HUES48 (cell line): ENCODE results near the gene C1S.

Experiments
- H3K27ac ChIP-seq: one replicate; pipeline ENCODE4 v1.7.0; 2013; ENCODE audit warnings: low read depth, low read length, inconsistent platforms
- H3K27me3 ChIP-seq: 2 replicates; pipeline ENCODE4 v1.6.1; 2013; ENCODE audit warnings: mild to moderate bottlenecking, low read length; ENCODE audit not compliant: control insufficient read depth, insufficient read depth
- H3K36me3 ChIP-seq: 2 replicates; pipeline ENCODE4 v1.6.1; 2013; ENCODE audit warnings: low read length; ENCODE audit not compliant: control insufficient read depth, insufficient read depth
- H3K4me1 ChIP-seq: 2 replicates; pipeline ENCODE4 v1.6.1; 2013; ENCODE audit warnings: mild to moderate bottlenecking, low read length; ENCODE audit not compliant: control insufficient read depth, insufficient read depth
- H3K4me3 ChIP-seq: 2 replicates; pipeline ENCODE4 v1.5.1; 2013; ENCODE audit warnings: mild to moderate bottlenecking, low read depth, low read length
- H3K9ac ChIP-seq: 2 replicates; pipeline ENCODE4 v1.6.1; 2013; ENCODE audit warnings: mild to moderate bottlenecking, low read depth, low read length, moderate library complexity
- H3K9me3 ChIP-seq: 2 replicates; pipeline ENCODE4 v1.6.1; 2013; ENCODE audit warnings: low read length; ENCODE audit not compliant: control insufficient read depth, insufficient read depth

The C1S gene

GRCh38 chr12:7064516-7064915, 4.0 kb downstream of the C1S start:
- H3K4me1 ChIP-seq: peaks cover 9% of the 10 kb centered on the region

GRCh38 chr12:7065073-7065623, 4.6 kb downstream of the C1S start:
- Histone ChIP-seq H3K27me3 (no peaks in the 10 kb centered on the region), H3K27ac (no peak overlapping the region), H3K4me3 (no peak overlapping the region), H3K36me3 (no peaks in the 10 kb centered on the region), H3K4me1 (peaks cover 9% of the 10 kb centered on the region), H3K9ac (no peak overlapping the region), H3K9me3 (no peaks in the 10 kb centered on the region)

More at GRCh38 chr12:7064516-7064915, 4.0 kb downstream of the C1S start:
- Histone ChIP-seq H3K27me3 (no peaks in the 10 kb centered on the region), H3K36me3 (no peaks in the 10 kb centered on the region), H3K9me3 (no peaks in the 10 kb centered on the region), H3K9ac (no peak overlapping the region), H3K27ac (no peak overlapping the region), H3K4me3 (no peak overlapping the region)

GRCh38 chr12:7066596-7066995, 6.1 kb downstream of the C1S start:
- Histone ChIP-seq H3K9ac (no peak overlapping the region), H3K27ac (no peak overlapping the region), H3K27me3 (no peaks in the 10 kb centered on the region), H3K4me1 (no peaks in the 10 kb centered on the region), H3K36me3 (no peaks in the 10 kb centered on the region), H3K4me3 (no peak overlapping the region), H3K9me3 (no peaks in the 10 kb centered on the region)

- Histone ChIP-seq H3K27ac (no peak overlapping the region), H3K4me1 (no peaks in the 10 kb centered on the region), H3K27me3 (no peaks in the 10 kb centered on the region), H3K9ac (no peak overlapping the region), H3K9me3 (no peaks in the 10 kb centered on the region), H3K36me3 (no peaks in the 10 kb centered on the region), H3K4me3 (no peak overlapping the region)
These were observed 6.6 kb downstream of the C1S start for GRCh38 chr12:7067096-7067495.

GRCh38 chr12:7068240-7068993, 7.9 kb downstream of the C1S start:
- no peaks in the 10 kb centered on the region for H3K36me3 ChIP-seq
- H3K27ac ChIP-seq: no peak overlapping the region
- no peaks in the 10 kb centered on the region for H3K9me3 ChIP-seq
- no peak overlapping the region for H3K9ac ChIP-seq
- no peaks in the 10 kb centered on the region for H3K27me3 ChIP-seq
- no peak overlapping the region for H3K4me3 ChIP-seq
- H3K4me1 ChIP-seq: no peaks in the 10 kb centered on the region

DNA sequence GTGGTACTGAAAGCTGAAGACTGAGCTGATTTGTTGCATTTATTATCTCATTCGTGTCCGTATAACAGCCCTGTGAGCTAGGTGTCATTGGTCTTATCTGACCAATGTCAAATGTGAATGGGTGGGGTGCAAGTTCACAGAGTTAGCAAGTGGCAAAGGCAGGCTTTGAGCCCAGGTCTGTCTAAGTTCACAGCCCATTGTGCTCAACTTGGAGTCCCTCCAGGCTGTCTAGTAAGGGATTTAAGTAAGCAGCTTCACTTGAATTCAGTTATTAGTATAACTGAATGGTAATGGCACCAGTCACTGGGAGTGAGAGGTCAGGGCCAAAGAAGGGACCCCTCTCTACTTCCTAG, 8.5 kb downstream of the C1S start:
- Histone ChIP-seq H3K27me3 (no peaks in the 10 kb centered on the region), H3K36me3 (no peaks in the 10 kb centered on the region), H3K4me1 (no peaks in the 10 kb centered on the region), H3K9ac (no peak overlapping the region), H3K27ac (no peak overlapping the region), H3K4me3 (no peak overlapping the region), H3K9me3 (no peaks in the 10 kb centered on the region)

GRCh38 chr12:7069386-7069785, 8.9 kb downstream of the C1S start:
- H3K9me3 ChIP-seq: no peaks in the 10 kb centered on the region
- H3K36me3 ChIP-seq: no peaks in the 10 kb centered on the region
- H3K4me3 ChIP-seq: no peak overlapping the region
- H3K4me1 ChIP-seq: no peaks in the 10 kb centered on the region
- no peaks in the 10 kb centered on the region for H3K27me3 ChIP-seq
- no peak overlapping the region for H3K9ac ChIP-seq
- no peak overlapping the region for H3K27ac ChIP-seq

GRCh38 chr12:7072035-7072434, 11.5 kb downstream of the C1S start:
- Histone ChIP-seq H3K9ac (no peak overlapping the region), H3K27ac (no peak overlapping the region), H3K4me3 (no peak overlapping the region), H3K27me3 (no peaks in the 10 kb centered on the region), H3K4me1 (no peaks in the 10 kb centered on the region), H3K36me3 (no peaks in the 10 kb centered on the region), H3K9me3 (no peaks in the 10 kb centered on the region)

GRCh38 chr12:7072554-7072953, 12.0 kb downstream of the C1S start:
- H3K27me3 ChIP-seq: no peaks in the 10 kb centered on the region
- no peaks in the 10 kb centered on the region for H3K36me3 ChIP-seq
- no peaks in the 10 kb centered on the region for H3K4me1 ChIP-seq
- no peak overlapping the region for H3K9ac ChIP-seq
- H3K4me3 ChIP-seq: no peak overlapping the region
- H3K27ac ChIP-seq: no peak overlapping the region
- no peaks in the 10 kb centered on the region for H3K9me3 ChIP-seq

DNA sequence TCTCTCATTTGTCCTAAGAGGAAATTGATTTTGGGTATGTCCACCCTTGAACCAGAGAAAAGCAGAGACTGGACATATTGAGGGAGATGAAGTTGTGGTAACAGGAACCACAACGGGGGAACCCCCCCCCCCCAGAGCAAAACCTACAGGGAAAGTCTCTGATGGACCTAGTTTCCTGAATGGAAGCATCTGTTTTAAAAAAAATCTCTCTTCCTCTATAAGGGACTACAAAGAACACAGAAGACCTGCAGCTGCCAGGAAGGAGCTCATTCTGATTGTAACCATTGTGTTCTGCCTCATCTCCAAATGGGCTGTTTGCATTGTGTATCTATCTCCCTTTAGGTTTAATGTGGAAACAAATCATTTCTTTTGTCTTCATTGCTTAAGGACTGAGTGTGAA, 13.4 kb downstream of the C1S start:
- Histone ChIP-seq H3K4me3 (no peak overlapping the region), H3K9me3 (no peaks in the 10 kb centered on the region), H3K27ac (no peak overlapping the region), H3K4me1 (no peaks in the 10 kb centered on the region), H3K36me3 (no peaks in the 10 kb centered on the region), H3K9ac (no peak overlapping the region), H3K27me3 (no peaks in the 10 kb centered on the region)

DNA sequence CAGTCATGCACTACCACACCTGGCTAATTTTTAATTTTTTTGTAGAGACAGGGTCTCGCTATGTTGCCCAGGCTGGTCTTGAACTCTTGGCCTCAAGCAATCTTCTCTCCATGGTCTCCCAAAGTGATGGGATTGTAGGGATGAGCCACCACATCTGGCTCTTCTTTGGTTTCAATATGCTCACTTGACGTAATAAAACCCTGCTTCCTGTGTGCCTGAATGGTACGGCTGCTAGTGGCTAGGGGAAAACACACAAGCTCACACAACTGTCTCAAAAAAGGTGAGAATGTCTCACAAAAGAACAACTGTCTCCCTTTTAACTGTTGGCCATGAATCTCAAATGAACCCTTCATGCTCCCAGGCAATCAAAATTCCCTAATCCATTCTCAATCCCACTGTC, 15.0 kb downstream of the C1S start:
- Histone ChIP-seq H3K4me1 (no peaks in the 10 kb centered on the region), H3K27me3 (no peaks in the 10 kb centered on the region), H3K9me3 (no peaks in the 10 kb centered on the region), H3K27ac (no peak overlapping the region), H3K36me3 (no peaks in the 10 kb centered on the region), H3K4me3 (no peak overlapping the region), H3K9ac (no peak overlapping the region)
